Medulla oblongata (tissue), 1 donor: ENCODE measurements around the gene PEX14.

ENCODE experiments used
- DNase-seq: peaks from one replicate; pipeline ENCODE4 v3.0.0-alpha.2; 2015; ENCODE audit errors: extremely low spot score

PEX14 gene

DNA sequence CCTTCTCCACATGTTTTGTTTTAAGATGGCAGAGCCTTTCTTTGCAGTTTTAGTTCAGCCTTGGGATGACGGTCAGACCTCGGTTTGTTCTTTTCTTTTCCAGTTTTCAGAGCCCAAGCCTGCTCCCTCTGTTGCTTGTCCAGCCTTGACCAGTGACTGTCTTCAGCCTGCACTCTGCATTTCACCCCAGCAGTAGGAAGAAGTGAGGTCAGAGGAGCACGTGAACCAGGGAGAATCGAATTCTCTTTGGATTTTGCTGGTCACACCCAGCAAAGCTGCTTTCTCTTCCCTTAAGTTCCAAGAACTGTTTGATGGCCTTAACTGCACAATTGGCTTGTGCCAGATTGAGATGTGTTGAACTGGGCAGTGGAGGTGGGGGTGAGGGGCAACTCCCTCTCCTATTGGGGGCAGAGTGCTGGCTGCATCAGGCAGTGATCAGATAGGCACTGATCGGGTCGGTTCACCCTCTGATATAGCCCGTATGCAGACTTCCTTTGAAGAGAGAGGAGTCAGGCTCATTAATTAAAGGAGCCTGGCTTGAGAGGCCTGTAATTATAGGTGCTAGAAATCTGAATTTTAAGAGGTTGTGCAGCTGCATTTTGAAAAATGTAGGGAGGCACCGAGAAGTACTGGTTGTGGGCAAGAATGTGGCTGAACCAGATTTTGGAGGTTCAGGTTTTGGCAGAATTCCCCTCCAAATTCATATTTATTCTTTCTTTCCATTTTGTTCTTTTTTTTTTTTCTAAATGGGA, 42.4 kb downstream of the PEX14 start:
- no peak for DNase-seq

DNA sequence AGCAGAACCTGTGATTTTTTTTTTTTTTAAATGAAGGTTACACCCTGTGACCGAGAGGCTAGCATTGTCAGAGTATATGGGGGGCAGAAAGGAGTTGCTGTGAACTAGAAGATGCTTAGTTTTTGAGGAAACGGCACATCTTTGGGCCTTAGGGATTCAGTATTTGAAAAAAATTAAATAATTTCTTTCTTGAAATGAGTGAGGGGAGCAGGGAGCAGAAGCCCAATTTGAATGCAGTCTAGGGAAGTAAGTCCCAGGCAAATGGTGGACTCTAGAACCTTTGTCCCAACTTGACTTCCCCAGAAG, 42.9 kb downstream of the PEX14 start:
- DNase-seq = no peak

DNA sequence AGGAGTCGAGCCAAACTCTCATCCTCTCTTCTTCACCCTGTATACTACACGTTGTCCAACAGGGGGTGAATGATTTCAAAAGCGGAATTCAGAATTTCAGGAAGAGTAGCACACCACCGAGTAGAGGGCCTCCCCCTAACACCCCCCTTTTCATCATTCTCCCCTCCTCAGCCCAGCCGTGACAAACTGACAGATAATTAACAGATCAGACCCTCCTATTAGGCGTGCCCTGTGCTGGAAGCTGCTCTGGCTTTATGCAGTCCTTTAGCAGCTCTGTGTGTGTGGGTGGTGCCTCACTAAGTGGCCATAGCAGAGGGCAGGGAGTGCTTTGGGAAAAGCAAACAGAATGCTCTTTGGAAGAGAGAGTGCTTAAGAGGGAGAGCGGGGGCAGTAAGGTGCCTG, 44.3 kb downstream of the PEX14 start:
- DNase-seq = no peak

DNA sequence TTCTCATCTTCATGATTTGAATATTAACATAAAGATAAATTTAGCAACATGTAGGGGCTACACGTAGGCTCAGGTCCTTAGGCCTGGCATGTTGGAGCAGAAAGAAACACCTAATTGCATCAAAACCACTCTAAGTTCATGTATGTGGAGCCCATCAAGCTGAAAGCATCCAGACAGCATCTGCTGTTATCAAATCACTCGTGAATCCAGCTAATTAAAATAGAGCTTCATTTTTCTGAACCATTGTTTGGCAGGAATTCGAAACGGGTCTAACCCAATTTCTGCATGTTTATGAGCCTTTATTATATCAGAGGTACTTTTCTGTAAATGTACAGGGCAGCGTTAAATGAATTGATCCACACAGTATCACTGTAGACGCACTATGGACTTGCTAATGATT, 45.7 kb downstream of the PEX14 start:
- DNase-seq = no peak

DNA sequence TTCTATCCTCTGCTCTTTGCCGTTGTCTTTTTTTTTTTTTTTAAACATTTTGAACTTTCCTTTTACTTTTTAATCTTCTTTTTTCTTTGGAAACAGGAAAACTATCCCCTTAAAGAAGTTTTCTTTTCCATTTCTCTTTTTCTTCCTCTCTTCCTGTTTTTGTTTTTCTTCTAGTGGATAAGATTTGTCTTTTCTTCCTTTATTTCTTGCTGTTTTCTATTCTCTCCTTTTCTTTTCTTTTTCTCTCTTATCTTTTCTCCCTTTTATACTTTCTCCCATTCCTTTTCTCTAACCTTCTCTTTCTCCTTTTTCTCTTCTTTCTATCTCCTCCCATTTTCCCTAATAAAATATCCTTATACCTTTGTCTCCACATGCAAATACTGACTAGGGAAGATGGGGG, 46.2 kb downstream of the PEX14 start:
- no peak for DNase-seq

DNA sequence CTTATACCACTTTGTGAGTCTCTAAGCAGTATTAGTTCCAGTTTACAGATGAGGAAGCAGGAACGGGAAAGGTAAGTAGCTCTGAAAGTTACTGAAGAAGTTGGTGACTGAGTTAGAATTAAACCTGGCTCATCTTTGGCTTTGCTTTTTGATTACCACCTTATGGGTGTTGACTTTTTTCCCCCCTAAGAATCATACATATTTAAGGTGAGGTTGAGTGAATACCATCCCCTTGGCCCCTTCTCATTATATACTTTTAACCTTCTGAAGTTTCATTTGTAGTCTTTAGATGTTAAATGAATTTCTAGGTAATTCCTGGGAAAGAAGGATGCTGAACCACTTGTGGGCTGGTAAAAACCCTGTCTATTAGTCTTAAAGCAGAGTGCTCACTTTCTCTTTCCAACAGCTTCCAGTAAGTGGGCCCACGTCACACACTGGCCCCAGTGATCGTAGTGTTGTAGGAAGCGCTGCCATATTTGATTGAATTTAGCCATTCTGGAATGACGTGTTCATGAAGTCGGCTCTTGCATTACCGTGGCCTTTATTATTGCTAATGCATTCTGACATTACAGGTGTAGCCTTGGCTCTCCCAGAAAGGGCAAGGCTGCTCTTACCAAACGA, 46.9 kb downstream of the PEX14 start:
- DNase-seq = no peak

DNA sequence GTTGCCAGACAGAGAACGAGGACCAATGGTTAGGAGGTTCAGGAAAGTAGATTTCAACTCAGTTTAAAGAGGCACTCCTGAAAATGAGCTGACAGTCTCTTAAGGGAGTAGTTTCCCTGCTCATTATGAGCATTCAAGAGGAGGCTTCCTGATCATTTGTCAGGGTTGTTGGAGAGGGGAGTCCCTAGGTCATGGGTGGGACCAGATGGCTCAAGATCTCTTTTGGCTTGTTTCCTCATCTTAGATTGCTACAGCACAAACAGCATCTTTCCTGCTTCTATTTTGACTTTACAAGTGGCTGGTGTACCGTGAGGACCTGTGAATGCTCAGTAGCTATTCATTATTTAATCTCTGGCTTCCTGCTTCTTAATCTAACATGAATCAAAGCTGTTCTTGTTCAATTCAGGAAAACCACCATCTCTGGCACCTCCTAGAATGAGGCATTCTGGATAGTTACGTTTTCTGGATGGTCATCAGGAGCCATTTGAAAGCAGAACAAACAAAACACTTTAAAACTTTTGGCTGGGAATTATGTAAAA, 47.6 kb downstream of the PEX14 start:
- DNase-seq = no peak

DNA sequence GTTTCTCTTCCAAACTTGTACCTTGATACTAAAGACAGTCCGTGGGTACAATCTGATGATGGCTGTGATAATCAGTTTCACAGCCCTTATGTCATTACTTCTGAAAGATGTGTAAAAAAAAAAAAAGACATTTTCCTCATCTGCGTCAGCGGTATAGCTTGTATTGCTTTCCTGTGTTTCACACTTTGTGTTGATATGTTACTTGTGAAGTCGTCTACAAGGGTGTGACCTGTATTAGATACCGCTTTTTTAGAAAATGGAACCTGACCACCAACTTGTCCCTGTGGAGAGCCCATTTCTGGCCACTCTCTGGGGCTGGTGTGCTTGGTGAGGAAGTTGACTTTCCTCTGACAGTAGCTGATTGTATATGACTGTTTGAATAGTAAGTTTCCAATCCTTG, 50.5 kb downstream of the PEX14 start:
- DNase-seq = no peak

DNA sequence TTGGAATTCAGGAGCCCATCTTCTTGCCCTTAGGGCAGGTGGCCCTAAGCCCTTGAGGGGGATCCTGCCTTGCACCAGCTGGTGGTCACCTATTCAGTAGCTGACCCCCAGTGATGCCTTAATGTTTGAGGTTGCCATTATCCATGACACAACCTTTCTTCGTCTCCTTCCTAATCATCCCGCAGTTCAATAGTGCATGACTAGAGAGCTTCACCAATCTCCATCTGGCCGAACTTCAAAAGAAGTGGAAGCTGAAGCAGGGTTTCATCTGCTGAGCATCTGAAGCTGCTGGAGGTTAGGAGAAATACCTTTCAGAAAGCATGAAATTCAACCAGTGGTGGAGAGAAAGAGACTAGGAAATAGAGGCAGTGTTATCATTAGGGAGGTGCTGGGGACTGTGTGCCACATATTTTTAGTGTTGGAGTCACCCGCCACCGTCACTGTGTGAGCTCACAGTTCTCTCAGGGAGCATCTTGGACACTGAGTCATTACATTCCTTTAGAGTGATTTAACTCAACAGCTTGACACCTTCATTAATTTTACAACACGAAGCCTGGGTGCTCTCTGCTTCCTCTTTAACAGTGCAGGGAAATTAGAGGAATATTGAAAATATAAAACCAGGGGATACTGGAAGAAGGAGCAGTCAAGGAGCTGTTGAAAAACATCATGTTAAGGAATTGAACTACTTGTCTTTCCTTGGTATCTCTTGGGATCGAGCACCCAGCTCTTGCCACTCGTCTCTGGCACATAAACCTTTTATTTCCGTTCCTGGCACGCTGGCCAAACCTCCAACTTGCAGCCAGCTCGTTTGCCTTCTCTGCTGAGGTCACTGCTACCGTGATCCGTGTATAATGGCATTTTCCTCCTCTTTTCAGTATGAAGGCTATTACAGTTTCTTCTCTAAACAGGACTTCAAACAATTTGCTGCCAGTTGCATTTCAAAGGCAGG, 53.6 kb downstream of the PEX14 start:
- DNase-seq = no peak

DNA sequence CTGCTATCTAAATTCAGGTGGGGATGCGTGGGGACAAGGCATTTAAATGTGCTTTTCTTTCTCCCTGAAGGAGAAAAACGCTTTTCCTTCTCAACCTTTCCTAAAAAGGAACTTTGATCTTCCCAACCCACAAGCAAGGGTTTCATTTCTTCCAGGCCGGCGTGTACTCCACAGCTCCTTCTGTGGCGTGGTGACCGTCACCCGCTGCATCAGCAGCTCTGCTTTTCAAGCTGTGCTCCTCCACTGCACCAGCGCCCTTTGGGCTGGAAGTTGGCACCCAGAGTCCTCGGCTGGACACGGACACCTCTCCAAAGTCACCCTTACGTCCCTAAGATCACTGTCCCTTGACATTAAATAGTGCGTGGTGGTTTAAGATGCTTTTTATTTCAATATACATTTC, 54.3 kb downstream of the PEX14 start:
- no peak for DNase-seq

DNA sequence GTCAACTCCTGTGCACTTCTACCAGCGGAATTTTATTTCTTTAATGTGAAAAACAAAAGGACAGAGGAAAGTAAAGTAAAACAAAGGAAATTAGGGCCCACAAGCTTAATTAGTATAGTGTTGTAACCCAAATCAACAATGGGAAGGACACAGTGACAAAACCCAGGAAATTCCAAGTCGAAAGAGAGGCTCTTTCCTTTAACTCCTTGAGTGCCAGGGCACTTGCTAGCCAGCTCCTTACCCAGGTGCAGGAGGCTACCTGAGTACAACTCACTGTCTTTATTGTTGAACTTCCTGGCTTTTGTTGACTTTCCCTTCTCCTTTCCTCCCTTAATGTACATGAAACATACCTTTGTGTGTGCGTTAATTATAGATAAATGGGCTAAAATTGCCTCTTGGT, 55.0 kb downstream of the PEX14 start:
- no peak for DNase-seq

DNA sequence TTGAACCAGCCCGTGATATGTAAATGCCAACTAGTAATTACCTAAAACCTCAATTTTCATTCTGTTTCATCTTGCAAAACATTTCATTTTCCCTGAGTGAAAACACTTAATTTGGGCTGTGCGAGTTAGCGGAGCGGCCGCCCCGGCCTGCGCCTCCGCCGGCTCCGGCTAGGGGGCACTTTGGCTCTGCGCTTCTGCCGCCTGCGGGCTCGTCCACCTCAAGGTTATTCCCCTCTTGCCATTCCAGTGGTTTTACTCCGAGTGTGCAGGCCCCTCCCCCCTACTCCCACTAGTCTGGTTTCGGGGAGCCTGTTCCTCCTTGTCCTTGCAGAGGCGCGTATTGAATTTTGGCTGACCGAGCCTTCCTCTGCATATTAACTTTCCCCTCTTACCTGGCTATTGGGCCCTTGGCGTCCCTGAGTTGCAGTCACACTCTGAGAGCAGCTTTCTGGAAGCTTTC, 55.6 kb downstream of the PEX14 start:
- DNase-seq = no peak

DNA sequence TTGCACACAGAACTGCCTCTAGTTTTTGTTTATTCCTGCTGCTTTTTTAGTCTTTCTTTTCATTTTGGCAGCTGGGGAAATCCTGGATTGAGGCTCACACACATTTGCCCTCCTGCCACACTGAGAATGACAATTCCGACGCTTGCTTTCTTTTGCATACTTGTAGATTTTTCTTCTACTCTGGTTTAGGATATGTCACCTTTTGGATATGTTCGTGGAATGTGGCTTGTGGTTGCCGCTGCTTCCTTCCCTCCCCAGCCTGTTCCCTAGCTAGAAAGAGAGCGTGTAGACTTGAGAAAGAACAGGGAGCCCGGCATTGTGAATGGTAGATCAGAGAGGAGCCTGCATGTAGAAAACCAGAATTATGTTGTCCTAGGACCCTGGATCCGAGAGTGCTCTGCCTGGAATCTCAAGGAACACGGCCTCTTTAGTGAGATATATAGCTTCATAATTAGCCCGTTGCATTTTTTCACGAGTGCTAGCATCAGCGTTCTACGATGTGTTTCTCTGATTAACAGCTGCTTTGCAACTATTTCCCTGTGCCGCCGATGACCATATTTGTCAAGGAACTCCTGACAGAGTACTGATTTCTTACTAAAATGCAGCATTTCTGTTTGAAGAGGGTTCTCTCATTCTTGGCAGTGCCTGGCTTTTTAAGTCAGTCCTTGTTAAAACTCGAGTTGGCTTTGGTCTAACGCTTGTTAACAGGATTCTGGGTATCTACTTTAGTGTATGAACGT, 56.2 kb downstream of the PEX14 start:
- no peak for DNase-seq

DNA sequence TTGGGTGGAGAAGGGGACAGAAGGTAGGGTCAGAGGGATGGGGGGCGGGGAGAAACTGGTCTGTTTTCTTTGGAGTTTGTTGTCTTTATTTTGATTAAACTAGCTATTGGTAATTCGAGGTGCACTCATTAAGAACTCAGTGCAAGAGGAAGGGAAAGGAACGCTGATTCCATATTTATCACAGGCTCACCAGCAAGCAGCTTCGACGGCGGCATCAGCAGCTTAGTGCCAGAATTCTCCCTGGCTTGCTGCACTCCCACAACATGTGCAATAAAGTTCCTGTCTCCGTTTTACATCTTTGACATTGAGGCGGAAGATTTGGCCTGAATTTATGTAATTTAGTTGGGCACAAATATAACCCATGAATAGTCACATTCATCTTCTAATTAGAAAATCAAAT, 57.6 kb downstream of the PEX14 start:
- no peak for DNase-seq

DNA sequence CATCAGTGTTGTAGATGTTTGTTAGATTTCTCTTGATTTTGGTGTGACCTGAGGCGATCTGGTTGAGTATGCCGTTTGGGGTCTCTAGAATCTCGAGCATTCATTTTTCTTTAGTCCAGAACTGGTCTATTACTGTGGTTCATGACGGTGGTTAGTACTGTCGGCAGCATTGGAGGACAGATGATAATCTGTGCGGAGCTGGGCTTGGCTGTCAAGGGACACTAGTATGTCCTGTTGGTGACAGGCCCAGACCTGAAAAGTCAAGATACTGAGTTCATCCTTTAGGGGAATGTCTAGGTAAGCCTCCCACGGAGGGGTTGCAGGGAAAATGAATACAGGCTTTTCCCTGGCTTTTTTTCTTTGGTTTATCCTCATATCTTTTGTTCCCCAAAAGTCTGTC, 59.8 kb downstream of the PEX14 start:
- no peak for DNase-seq

DNA sequence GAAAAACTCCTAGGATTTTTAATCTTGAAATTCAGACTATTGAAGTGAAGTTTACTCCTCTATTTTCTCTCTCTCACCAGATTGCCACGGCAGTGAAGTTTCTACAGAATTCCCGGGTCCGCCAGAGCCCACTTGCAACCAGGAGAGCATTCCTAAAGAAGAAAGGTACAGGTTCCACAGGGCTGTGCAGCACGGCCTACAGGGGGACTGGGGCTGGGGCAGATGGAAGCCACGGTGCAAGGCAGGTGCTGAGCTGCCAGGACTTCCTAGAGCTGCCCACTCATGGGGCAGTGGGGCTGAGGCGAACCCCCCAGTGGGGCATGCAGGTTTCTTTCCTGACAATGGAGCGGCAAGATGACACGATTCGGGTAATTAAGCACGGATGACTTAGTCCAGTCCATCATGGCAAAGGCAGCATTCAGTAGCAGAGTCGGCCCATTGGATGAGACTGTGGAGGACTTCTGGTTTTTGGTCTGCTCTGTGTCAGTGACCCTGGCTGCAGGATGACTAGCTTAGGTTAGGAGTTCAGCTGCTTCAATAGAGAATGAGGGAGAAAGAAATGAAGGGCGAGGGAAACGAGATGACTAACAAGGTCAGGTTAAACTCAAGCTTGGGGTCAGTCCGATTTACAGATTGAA, 61.5 kb downstream of the PEX14 start:
- no peak for DNase-seq

DNA sequence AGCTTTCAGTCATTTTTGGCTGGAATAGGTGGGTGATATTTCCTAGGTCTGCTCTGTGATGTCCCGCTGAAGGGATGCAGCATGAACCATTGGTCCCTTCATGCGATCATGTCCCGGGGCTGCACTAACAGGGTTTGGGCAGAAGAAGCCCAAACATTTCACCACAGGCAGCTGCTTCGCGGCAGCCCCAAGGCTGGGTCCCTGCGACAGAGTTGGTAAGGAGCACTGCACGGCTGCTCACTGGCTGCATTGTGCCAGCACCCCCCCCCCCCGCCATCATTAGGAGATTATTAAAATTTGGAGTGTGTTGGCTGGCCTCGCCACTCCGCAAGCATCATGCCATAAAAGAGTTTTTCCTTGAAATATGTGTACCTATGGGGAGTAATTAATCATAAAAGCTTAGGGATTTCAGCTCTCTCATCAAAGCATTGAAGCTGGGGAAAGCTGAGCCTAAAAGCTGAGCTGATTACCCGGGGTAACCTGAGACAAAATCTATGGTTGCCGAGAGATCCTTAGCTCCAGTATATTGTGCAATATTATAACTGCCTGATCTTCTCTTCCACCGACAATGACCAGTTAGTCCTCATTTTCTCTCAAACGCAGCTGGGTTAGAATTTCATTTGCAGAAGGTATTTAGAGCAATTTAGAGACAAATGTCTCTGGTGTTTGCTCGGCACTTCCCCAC, 62.5 kb downstream of the PEX14 start:
- DNase-seq = no peak

DNA sequence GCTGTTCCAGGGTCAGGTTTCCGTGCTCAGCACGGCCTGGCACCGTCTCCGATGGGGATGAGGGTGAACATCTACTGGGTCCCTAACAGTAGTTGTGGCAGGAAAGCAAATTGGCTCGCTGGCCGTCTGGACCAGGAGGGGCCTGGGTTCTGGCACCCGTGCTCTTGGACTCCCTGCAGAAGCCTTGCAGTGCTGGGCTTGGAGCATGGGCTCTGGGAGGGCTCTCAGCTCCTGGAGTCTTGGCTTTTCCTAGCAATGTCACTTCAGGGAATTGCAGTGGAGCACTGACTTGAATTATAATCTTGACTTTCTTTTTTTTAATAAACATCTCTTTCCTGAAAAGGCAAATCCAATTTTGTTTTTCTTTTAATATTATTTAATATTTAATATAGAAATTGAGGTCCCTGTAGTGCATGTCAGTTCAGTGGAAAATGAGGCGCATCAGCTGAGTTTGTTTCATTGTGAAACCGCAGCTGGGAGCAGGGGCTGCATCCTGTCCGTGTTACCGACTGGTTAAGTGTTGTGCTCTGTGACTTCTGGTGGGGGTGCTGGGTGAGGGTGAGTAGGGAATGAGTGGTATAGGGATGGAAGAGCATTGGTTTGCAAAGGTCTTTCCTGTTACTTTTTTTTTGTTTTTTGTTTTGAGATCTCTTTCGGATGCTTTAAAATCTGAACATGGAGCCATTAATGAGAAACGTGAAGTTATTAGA, 64.1 kb downstream of the PEX14 start:
- DNase-seq = peak; percentile 47

DNA sequence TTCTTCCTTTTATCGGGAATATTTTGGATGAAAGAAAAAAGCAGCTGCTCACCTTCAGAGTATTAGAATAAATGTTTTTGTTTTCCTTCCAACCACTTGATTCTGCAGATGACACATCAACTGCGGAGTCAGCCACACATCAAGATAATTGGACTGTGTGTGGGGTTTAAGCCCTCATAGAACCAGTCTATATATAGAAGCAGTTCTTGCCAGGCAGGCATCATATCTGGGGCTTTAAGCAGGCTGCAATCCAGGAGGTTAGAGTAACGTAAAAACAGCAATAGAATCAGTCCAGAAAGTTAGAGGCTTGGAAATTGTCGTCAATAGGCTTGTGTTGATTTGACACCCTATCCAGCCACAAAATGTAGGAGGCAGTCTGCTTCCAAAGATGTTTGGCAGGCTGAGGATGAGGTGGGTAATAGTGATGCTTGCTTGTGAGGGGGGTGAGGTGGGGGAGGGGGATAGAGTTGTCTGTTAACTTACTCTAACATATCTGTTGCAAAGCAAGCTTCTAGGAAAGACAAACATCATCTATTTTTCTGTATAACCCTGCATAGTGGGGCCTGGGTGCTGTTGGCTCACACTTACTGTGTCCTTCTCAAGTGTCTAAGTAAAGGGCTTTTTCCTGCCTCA, 64.8 kb downstream of the PEX14 start:
- no peak for DNase-seq
